GM18517 (cell line): ENCODE data around the gene KLHL13.
"Not testable (repeated sequence)": the region's sequence is repeated elsewhere in the genome, so short reads cannot be mapped to it uniquely, and the experiment has no call there.

Source experiments
- ATAC-seq: cut with Tn5 transposase; IDR thresholded peaks from one replicate; pipeline ENCODE4 v1.9.1; 2021; ENCODE audit warnings: mild to moderate bottlenecking, moderate library complexity; ENCODE audit not compliant: unreplicated experiment

KLHL13 gene

GRCh38 chrX:118088084-118088483 lies 28.5 kb downstream of the KLHL13 start:
- ATAC-seq = no peak

- no peak for ATAC-seq
Observed at GRCh38 chrX:118074196-118074595, 42.4 kb downstream of the KLHL13 start.

GRCh38 chrX:118066867-118067515 lies 49.6 kb downstream of the KLHL13 start:
- no peak for ATAC-seq

GRCh38 chrX:118062817-118063615 lies 53.6 kb downstream of the KLHL13 start:
- ATAC-seq = peak; percentile 79

- peak; percentile 58 for ATAC-seq
Observed at GRCh38 chrX:118062048-118062789, 54.4 kb downstream of the KLHL13 start.

- no peak for ATAC-seq
Observed at GRCh38 chrX:118058924-118059323, 57.7 kb downstream of the KLHL13 start.

GRCh38 chrX:118056870-118057269 lies 59.7 kb downstream of the KLHL13 start:
- ATAC-seq = no peak

- no peak for ATAC-seq
Observed at GRCh38 chrX:118049713-118050112, 66.9 kb downstream of the KLHL13 start.

DNA sequence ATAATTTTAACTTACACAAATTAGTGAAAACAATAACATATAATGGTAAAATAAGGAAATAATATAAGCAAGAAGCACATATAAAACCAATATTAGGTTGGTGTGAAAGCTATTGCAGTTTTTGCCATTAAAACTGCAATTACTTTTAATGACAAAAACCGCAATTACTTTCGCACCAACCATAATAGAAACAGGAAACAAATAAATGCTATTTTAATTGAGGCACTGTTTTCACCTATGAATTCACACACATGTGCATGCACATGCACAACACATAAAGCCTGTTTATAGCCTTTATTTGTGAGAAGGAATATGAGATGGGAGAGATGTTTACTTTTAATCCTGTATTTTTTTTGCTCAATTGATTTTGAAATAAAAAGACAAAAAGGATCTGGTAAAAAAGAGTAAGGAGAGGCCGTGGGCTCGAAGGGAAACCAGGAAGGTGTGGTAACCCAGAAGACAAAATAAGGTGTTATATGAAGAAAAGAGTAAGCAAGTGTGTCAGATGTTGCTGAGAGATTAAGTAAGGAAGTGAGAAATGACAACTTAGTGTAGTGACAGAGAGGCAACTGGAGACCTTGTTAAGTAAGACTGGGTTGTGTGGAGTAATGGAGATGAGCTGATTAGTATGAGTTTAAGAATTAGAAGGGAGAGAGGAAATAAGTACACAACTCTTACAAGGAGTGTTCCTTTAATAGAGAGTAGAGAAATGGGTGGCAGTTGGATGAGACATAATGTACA lies 69.0 kb downstream of the KLHL13 start:
- no peak for ATAC-seq

- no peak for ATAC-seq
Observed at GRCh38 chrX:118039591-118039990, 77.0 kb downstream of the KLHL13 start.

GRCh38 chrX:118038614-118039365 lies 77.8 kb downstream of the KLHL13 start:
- no peak for ATAC-seq

DNA sequence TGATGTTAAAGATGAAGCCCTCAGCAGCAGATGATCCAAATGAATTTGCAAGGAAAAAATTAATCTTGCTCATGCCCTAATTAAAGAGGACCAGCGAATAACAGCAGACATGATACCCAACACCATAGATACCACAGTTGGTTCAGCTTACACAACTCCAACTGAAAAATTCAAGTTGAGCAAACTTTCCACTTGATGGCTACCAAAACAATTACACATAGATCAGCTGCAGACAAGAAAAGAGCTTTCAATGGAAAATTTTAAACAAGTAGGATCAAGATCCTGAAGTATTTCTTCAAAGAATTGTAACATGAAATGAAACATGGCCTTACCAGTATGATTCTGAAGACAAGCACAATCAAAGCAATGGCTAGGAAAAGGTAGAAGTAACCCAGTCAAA lies 90.0 kb downstream of the KLHL13 start:
- no peak for ATAC-seq

GRCh38 chrX:118025226-118025625 lies 91.4 kb downstream of the KLHL13 start:
- no peak for ATAC-seq

- no peak for ATAC-seq
Observed at GRCh38 chrX:118024482-118024881, 92.1 kb downstream of the KLHL13 start.

- ATAC-seq = no peak
Observed at GRCh38 chrX:118022753-118023152, 93.9 kb downstream of the KLHL13 start.

DNA sequence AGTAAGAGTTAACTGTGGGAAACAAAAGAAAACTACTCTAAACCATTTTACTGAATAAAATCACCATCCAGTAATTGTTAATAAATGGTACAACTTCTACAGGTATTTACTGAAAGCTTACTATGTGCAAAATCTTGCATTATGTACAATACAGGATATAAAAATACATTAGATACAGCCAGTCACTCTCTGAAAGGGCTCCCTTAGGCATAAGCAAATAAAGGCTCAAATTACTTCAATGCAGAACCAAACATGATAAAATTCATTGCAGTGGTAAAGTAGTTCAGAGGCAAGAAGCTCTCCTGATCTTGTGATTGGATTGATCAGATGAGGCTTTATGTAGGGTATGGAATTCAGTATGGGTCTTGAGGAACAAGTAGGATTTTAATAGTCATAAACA lies 100.2 kb downstream of the KLHL13 start:
- no peak for ATAC-seq

- not testable (repeated sequence) for ATAC-seq
Observed at GRCh38 chrX:118002417-118002816, 114.2 kb downstream of the KLHL13 start.

DNA sequence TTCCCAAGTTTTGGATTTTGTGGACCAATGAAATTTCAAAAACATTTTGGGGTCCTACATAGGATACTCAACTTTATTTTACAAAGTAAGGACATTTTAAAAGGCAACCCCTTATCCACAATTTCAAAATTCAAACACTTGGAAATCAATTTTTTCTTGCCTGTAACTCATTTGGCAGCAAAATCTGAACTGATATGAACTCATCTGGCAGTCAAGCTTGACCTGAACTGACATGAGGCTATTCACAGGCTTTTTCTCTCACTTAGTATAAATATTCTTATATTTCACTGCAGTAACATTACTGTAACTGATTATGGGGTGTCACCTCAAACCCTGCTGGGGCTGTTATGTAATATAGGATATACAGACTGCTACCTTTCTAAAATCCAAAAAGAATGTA lies 116.1 kb downstream of the KLHL13 start:
- no peak for ATAC-seq

DNA sequence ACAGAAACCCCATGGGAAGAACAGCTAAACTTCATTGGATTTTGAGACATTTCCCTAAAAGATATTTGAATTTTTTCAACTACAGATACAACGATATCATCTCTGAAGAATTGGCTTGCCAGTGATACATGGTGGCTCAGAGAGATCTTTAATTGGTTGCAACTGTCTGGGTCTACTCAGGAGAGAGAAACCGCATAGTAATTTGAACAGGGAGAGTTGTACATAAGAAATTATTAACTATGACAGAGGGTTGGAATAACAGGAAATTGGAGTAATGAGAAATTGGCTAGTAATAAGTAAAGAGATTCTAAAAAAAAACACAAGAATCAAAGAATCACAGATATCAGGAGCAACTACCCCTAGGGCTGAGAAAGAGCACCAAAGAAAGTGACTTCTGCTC lies 118.4 kb downstream of the KLHL13 start:
- no peak for ATAC-seq

DNA sequence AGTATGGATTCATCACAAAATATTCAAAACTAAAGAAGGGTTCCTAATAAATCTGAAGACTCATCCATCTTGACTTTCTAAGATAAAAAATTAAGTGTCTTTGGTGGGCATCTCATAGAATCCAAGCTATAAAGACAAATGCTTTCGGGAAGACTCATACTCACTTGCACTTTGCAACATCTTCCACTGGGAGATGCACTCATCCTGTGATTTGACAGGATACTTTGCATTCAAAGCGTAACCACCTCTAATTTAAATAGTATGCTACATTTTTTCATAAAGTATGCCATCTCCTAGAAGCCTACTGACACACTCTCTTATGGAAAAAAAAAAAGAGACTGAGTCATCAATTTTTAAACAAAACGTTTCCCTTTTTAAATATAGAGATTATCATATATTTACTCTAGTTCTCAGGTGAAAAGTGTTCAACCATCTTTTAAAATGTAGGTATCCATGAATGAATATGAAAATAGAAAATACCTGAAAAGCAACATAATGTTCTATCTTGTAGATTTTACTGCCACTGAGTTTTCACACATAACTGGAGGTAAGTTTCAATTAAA lies 119.6 kb downstream of the KLHL13 start:
- ATAC-seq = no peak
